Measurements from ENCODE around the gene SUCLG2.
"Not testable (repeated sequence)": the region's sequence is repeated elsewhere in the genome, so short reads cannot be mapped to it uniquely, and the experiment has no call there.

SUCLG2 gene

GRCh38 chr3:67614195-67614594 is 40.2 kb downstream of the SUCLG2 start:
- DNase-seq (ENCODE audit: low read depth in 2 of 2, low spot score in 1 of 2): no peak

- no peak for DNase-seq (ENCODE audit: low read depth in 2 of 2, low spot score in 1 of 2)
These were observed 44.0 kb downstream of the SUCLG2 start for GRCh38 chr3:67610458-67610857.

GRCh38 chr3:67609709-67610108 is 44.7 kb downstream of the SUCLG2 start:
- DNase-seq (ENCODE audit: low read depth in 2 of 2, low spot score in 1 of 2): no peak

GRCh38 chr3:67608034-67608433 is 46.4 kb downstream of the SUCLG2 start:
- no peak for DNase-seq (ENCODE audit: low read depth in 2 of 2, low spot score in 1 of 2)

- no peak for DNase-seq (ENCODE audit: low read depth in 2 of 2, low spot score in 1 of 2)
These were observed 49.0 kb downstream of the SUCLG2 start for GRCh38 chr3:67605377-67605776.

GRCh38 chr3:67602816-67603215 is 51.6 kb downstream of the SUCLG2 start:
- DNase-seq (ENCODE audit: low read depth in 2 of 2, low spot score in 1 of 2): no peak

GRCh38 chr3:67601919-67602608 is 52.3 kb downstream of the SUCLG2 start:
- no peak for DNase-seq (ENCODE audit: low read depth in 2 of 2, low spot score in 1 of 2)

- DNase-seq (ENCODE audit: low read depth in 2 of 2, low spot score in 1 of 2): no peak
These were observed 53.0 kb downstream of the SUCLG2 start for GRCh38 chr3:67601385-67601784.

GRCh38 chr3:67599821-67600220 is 54.6 kb downstream of the SUCLG2 start:
- DNase-seq (ENCODE audit: low read depth in 2 of 2, low spot score in 1 of 2): no peak

- no peak for DNase-seq (ENCODE audit: low read depth in 2 of 2, low spot score in 1 of 2)
These were observed 55.4 kb downstream of the SUCLG2 start for GRCh38 chr3:67598814-67599556.

- DNase-seq (ENCODE audit: low read depth in 2 of 2, low spot score in 1 of 2): no peak
These were observed 59.0 kb downstream of the SUCLG2 start for GRCh38 chr3:67595424-67595823.

- DNase-seq (ENCODE audit: low read depth in 2 of 2, low spot score in 1 of 2): no peak
These were observed 60.6 kb downstream of the SUCLG2 start for GRCh38 chr3:67593761-67594234.

- no peak for DNase-seq (ENCODE audit: low read depth in 2 of 2, low spot score in 1 of 2)
These were observed 62.4 kb downstream of the SUCLG2 start for GRCh38 chr3:67592057-67592456.

GRCh38 chr3:67587811-67588210 is 66.6 kb downstream of the SUCLG2 start:
- no peak for DNase-seq (ENCODE audit: low read depth in 2 of 2, low spot score in 1 of 2)

- DNase-seq (ENCODE audit: low read depth in 2 of 2, low spot score in 1 of 2): no peak
These were observed 67.1 kb downstream of the SUCLG2 start for GRCh38 chr3:67587301-67587700.

GRCh38 chr3:67584608-67585007 is 69.8 kb downstream of the SUCLG2 start:
- not testable (repeated sequence) for DNase-seq (ENCODE audit: low read depth in 2 of 2, low spot score in 1 of 2)

GRCh38 chr3:67580430-67581000 is 73.9 kb downstream of the SUCLG2 start:
- DNase-seq (ENCODE audit: low read depth in 2 of 2, low spot score in 1 of 2): no peak

- DNase-seq (ENCODE audit: low read depth in 2 of 2, low spot score in 1 of 2): no peak
These were observed 76.0 kb downstream of the SUCLG2 start for GRCh38 chr3:67578416-67578815.

- no peak for DNase-seq (ENCODE audit: low read depth in 2 of 2, low spot score in 1 of 2)
These were observed 78.0 kb downstream of the SUCLG2 start for GRCh38 chr3:67576441-67576840.

- DNase-seq (ENCODE audit: low read depth in 2 of 2, low spot score in 1 of 2): no peak
These were observed 85.1 kb downstream of the SUCLG2 start for GRCh38 chr3:67569324-67569723.

GRCh38 chr3:67567893-67568292 is 86.5 kb downstream of the SUCLG2 start:
- DNase-seq (ENCODE audit: low read depth in 2 of 2, low spot score in 1 of 2): no peak

- DNase-seq (ENCODE audit: low read depth in 2 of 2, low spot score in 1 of 2): no peak
These were observed 89.4 kb downstream of the SUCLG2 start for GRCh38 chr3:67564973-67565372.
